ENCODE results near the gene FBXW5.

The FBXW5 gene

GRCh38 chr9:136971746-136972145, 27.2 kb upstream of the FBXW5 start:
- Mint-ChIP-seq H3K4me3 (no peak overlapping the region), H3K27ac (no peak overlapping the region), H3K9me3 (no peaks in the 10 kb centered on the region), H3K27me3 (ENCODE audit: low read depth) (peaks cover 2% of the 10 kb centered on the region), H3K4me1 (ENCODE audit: low read depth) (peaks cover 6% of the 10 kb centered on the region), H3K36me3 (ENCODE audit: low read depth) (no peaks in the 10 kb centered on the region)
- no peak for DNase-seq (ENCODE audit: low spot score)

DNA sequence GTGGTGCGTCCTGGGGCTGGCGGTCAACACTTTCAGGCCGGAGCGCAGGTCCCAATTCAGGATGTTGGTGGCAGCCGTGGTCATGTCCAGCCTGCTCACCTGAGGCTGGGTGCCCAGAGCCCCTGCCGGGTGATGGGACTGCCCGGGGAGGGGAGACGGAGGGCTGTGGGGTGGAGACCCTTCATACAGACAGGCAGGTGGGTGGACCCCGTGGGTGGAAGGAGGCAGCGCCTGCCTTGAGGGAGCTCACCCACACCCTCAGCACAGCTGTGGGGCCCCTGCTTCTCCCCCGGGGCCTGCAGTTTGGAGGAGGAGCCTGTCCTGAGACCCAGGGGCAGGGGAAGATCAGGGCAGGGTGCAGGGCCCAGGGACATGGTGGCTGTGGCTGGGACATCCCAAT, 25.8 kb upstream of the FBXW5 start:
- peaks cover 13% of the 10 kb centered on the region for H3K4me1 Mint-ChIP-seq (ENCODE audit: low read depth)
- H3K27me3 Mint-ChIP-seq (ENCODE audit: low read depth), result peaks cover 7% of the 10 kb centered on the region
- H3K27ac Mint-ChIP-seq, result no peak overlapping the region
- no peak for DNase-seq (ENCODE audit: low spot score)
- no peaks in the 10 kb centered on the region for H3K9me3 Mint-ChIP-seq
- H3K36me3 Mint-ChIP-seq (ENCODE audit: low read depth), result no peaks in the 10 kb centered on the region
- no peak overlapping the region for H3K4me3 Mint-ChIP-seq

DNA sequence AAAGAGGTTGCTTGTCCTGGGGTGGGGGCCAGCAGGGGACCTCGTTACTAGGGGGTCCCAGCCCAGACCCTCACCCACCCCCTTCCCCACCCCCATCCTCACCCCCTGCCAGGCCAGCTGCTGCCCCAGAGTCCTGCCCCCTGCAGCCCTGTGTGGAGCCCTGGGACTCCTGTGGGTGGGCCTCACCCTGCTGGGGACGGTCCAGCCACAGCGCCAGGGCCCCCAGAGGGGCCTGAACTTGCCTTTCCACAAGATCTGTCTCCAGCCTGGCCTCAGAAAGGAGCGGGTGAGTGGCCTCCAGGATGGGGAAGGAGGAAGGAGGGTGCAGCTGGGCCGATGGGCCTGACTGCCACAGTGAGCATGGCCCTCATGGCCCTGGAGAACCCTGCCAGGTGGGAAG, 25.2 kb upstream of the FBXW5 start:
- H3K4me1 Mint-ChIP-seq (ENCODE audit: low read depth), result peaks cover 11% of the 10 kb centered on the region
- no peaks in the 10 kb centered on the region for H3K36me3 Mint-ChIP-seq (ENCODE audit: low read depth)
- H3K27me3 Mint-ChIP-seq (ENCODE audit: low read depth), result peaks cover 5% of the 10 kb centered on the region
- H3K4me3 Mint-ChIP-seq, result no peak overlapping the region
- DNase-seq (ENCODE audit: low spot score), result no peak
- H3K27ac Mint-ChIP-seq, result no peak overlapping the region
- no peaks in the 10 kb centered on the region for H3K9me3 Mint-ChIP-seq

DNA sequence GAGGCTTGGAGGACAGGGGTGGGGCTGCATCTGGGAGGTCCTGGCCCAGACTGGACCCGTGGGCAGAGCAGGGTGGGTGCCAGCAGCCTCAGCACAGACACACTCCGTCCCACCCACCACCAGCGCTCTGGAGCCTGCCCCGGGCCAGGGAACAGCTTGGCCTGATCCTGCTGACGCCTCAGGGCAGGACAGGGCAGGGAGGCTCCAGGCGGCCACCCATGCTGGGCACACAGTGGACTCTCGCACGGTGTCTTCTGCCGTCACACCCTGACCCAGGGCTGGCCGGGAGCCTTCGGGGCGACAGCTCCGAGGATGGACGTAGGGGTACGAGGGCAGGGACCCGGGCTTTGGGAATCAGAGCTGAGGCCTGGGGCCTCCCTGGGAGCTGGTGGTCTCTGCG, 24.6 kb upstream of the FBXW5 start:
- Mint-ChIP-seq H3K27ac (no peak overlapping the region), H3K27me3 (ENCODE audit: low read depth) (peaks cover 5% of the 10 kb centered on the region), H3K36me3 (ENCODE audit: low read depth) (no peaks in the 10 kb centered on the region), H3K9me3 (no peaks in the 10 kb centered on the region), H3K4me1 (ENCODE audit: low read depth) (peaks cover 16% of the 10 kb centered on the region), H3K4me3 (no peak overlapping the region)
- DNase-seq (ENCODE audit: low spot score), result no peak

- Mint-ChIP-seq H3K27ac (no peak overlapping the region), H3K4me3 (no peak overlapping the region), H3K27me3 (ENCODE audit: low read depth) (peaks cover 5% of the 10 kb centered on the region), H3K4me1 (ENCODE audit: low read depth) (peaks cover 16% of the 10 kb centered on the region), H3K36me3 (ENCODE audit: low read depth) (no peaks in the 10 kb centered on the region), H3K9me3 (no peaks in the 10 kb centered on the region)
- no peak for DNase-seq (ENCODE audit: low spot score)
Observed at GRCh38 chr9:136968333-136969127, 24.0 kb upstream of the FBXW5 start.

GRCh38 chr9:136965771-136966484, 21.4 kb upstream of the FBXW5 start:
- H3K27me3 Mint-ChIP-seq (ENCODE audit: low read depth), result peaks cover 5% of the 10 kb centered on the region
- H3K36me3 Mint-ChIP-seq (ENCODE audit: low read depth), result no peaks in the 10 kb centered on the region
- H3K4me3 Mint-ChIP-seq, result peak overlapping the region; percentile 83
- H3K27ac Mint-ChIP-seq, result peak overlapping the region; percentile 91
- H3K9me3 Mint-ChIP-seq, result no peaks in the 10 kb centered on the region
- H3K4me1 Mint-ChIP-seq (ENCODE audit: low read depth), result peaks cover 21% of the 10 kb centered on the region
- no peak for DNase-seq (ENCODE audit: low spot score)

- H3K4me1 Mint-ChIP-seq (ENCODE audit: low read depth), result peaks cover 23% of the 10 kb centered on the region
- H3K9me3 Mint-ChIP-seq, result no peaks in the 10 kb centered on the region
- no peak overlapping the region for H3K27ac Mint-ChIP-seq
- H3K4me3 Mint-ChIP-seq, result no peak overlapping the region
- H3K36me3 Mint-ChIP-seq (ENCODE audit: low read depth), result no peaks in the 10 kb centered on the region
- H3K27me3 Mint-ChIP-seq (ENCODE audit: low read depth), result peaks cover 5% of the 10 kb centered on the region
- DNase-seq (ENCODE audit: low spot score), result no peak
Observed at GRCh38 chr9:136964833-136965422, 20.4 kb upstream of the FBXW5 start.

DNA sequence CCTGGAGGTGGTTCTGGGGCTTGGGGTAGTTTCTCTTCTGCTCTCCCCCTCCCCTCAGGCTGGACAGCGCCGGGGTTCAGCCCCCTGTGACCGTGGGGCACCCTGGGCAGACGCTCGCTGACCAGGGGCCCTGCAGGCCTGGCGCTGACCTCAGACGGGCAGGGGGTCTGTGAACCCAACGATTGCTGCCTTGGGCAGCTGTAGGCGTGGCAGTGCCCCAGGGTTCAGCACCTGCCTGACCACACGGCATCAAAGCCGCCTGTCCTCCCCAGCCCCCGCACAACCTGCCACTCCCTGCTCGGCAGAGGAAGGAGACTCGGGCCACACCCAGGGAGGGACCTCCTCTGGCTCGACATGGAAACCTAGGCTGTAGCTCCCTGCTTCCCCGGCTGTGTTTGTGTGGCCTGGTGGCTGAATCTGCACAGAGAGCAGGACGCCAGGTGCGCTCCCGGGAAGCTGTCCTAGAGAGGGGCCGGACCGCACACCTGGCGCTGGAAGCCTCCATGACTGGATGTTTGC, 19.7 kb upstream of the FBXW5 start:
- H3K27ac Mint-ChIP-seq, result peak overlapping the region; percentile 15

GRCh38 chr9:136963751-136964150, 19.2 kb upstream of the FBXW5 start:
- Mint-ChIP-seq H3K27ac (no peak overlapping the region), H3K4me3 (no peak overlapping the region), H3K36me3 (ENCODE audit: low read depth) (no peaks in the 10 kb centered on the region), H3K4me1 (ENCODE audit: low read depth) (peaks cover 23% of the 10 kb centered on the region), H3K27me3 (ENCODE audit: low read depth) (peaks cover 5% of the 10 kb centered on the region), H3K9me3 (no peaks in the 10 kb centered on the region)
- no peak for DNase-seq (ENCODE audit: low spot score)

More for the DNA sequence above, 19.7 kb upstream of the FBXW5 start:
- Mint-ChIP-seq H3K36me3 (ENCODE audit: low read depth) (no peaks in the 10 kb centered on the region), H3K27me3 (ENCODE audit: low read depth) (peaks cover 5% of the 10 kb centered on the region), H3K4me1 (ENCODE audit: low read depth) (peaks cover 23% of the 10 kb centered on the region), H3K4me3 (no peak overlapping the region), H3K9me3 (no peaks in the 10 kb centered on the region)
- DNase-seq (ENCODE audit: low spot score), result no peak

DNA sequence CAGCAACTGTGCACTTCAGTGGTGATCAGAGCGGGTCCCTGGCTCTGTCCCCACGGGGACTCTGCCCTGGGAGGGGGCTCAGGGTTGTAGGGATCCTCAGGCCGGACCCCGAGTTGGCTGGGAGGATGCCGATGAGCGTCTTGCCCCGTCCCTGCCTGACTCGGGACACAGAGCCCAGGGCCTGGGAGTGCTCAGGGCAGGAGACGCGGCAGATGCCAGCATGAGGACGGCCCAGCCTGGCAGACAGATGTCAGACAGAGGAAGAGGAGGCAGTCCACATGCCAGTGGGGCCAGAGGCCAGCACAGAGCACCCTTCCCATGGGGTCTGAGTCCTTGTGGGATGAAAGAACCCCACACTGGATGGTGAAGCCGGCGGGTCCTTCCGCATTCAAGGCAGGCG, 18.8 kb upstream of the FBXW5 start:
- no peak overlapping the region for H3K4me3 Mint-ChIP-seq

GRCh38 chr9:136962701-136963248, 18.2 kb upstream of the FBXW5 start:
- Mint-ChIP-seq H3K9me3 (no peaks in the 10 kb centered on the region), H3K27me3 (ENCODE audit: low read depth) (peaks cover 5% of the 10 kb centered on the region), H3K4me1 (ENCODE audit: low read depth) (peaks cover 23% of the 10 kb centered on the region), H3K27ac (peak overlapping the region; percentile 27), H3K36me3 (ENCODE audit: low read depth) (no peaks in the 10 kb centered on the region), H3K4me3 (no peak overlapping the region)
- DNase-seq (ENCODE audit: low spot score), result no peak

More for the DNA sequence above, 18.8 kb upstream of the FBXW5 start:
- Mint-ChIP-seq H3K27ac (peak overlapping the region; percentile 27), H3K27me3 (ENCODE audit: low read depth) (peaks cover 5% of the 10 kb centered on the region), H3K36me3 (ENCODE audit: low read depth) (no peaks in the 10 kb centered on the region), H3K4me1 (ENCODE audit: low read depth) (peaks cover 23% of the 10 kb centered on the region), H3K9me3 (no peaks in the 10 kb centered on the region)
- DNase-seq (ENCODE audit: low spot score), result no peak

DNA sequence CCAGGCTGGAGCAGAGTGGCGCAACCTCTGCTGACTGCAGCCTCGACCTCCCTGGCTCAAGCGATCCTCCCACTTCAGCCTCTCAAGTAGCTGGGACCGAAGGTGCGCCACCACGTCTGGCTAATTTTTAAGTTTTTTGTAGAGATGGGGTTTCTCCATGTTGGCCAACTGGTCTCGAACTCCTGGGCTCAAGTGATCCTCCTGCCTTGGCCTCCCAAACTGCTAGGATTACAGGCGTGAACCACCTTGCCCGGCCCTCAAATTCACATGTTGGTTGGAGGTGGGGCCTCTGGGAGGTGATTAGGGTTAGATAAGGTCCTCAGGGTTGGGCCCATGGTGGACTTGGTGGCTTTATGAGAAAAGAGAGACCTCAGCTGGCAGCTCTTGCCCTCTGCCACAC, 17.6 kb upstream of the FBXW5 start:
- Mint-ChIP-seq H3K27ac (no peak overlapping the region), H3K27me3 (ENCODE audit: low read depth) (peaks cover 5% of the 10 kb centered on the region), H3K4me3 (no peak overlapping the region), H3K9me3 (no peaks in the 10 kb centered on the region), H3K36me3 (ENCODE audit: low read depth) (no peaks in the 10 kb centered on the region), H3K4me1 (ENCODE audit: low read depth) (peaks cover 23% of the 10 kb centered on the region)
- DNase-seq (ENCODE audit: low spot score), result no peak

DNA sequence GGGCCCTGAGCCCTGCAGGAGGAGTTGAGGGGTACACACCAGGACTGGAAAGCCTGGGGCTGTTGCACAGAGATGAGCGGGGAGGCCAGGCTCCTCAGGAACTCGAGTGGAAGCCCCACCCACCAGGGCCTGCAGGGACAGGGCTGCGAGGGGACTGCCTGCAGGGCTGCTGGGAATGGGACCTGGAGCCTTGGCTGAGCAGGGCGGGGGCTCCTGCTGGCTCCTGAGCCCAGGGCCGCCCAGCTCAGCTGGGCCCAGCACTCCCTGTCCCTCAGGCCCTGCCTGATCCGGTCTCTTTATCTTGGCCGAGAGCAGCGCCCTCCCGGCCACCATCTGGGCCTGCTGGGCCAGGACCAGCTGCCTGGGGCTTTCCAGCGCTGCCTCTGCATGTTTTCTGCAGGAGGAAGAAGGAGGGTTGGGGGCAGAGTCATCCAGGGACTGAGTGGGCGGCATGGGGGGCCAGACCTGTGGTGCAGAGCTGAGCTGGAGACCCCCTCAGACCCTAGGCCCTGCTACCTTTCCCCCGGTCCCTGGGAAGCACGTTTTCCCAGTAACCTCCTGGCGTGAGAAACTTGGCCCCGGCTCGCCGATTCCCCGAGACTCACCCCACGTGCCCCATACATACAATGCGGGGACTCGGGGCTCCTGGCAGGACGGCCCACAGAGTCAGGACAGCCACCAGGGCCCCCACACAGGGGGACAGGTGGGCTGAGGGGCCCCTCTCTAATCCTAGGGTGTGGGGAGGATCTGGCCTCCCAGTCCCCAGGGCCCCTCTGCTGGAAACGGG, 16.9 kb upstream of the FBXW5 start:
- H3K4me1 Mint-ChIP-seq (ENCODE audit: low read depth), result peaks cover 23% of the 10 kb centered on the region
- no peaks in the 10 kb centered on the region for H3K36me3 Mint-ChIP-seq (ENCODE audit: low read depth)
- no peak overlapping the region for H3K27ac Mint-ChIP-seq
- no peak overlapping the region for H3K4me3 Mint-ChIP-seq
- DNase-seq (ENCODE audit: low spot score), result no peak
- peaks cover 5% of the 10 kb centered on the region for H3K27me3 Mint-ChIP-seq (ENCODE audit: low read depth)
- peaks cover 4% of the 10 kb centered on the region for H3K9me3 Mint-ChIP-seq

Measured in T-helper 2 cell treated with Interferon-gamma antibody and Interleukin-4, amounts not matched to agents 5 μg/mL and 100 μg/mL, for 36 hours (primary cell).